Astrocyte (in vitro differentiated cells and primary cell): ENCODE results near the gene CD200R1.

Source experiments
- EZH2 ChIP-seq: IDR thresholded peaks from 2 replicates; pipeline ENCODE4 v1.6.1; 2012; ENCODE audit warnings: mild to moderate bottlenecking, low read length, inconsistent platforms; ENCODE audit not compliant: insufficient read depth
- TF ChIP-seq, protein P1 (sequence below): IDR thresholded peaks from 2 replicates; pipeline ENCODE4 v1.5.1; 2011; ENCODE audit warnings: low read depth, mild to moderate bottlenecking, inconsistent platforms, low read length, moderate library complexity; ENCODE audit not compliant: insufficient read depth

DNA sequence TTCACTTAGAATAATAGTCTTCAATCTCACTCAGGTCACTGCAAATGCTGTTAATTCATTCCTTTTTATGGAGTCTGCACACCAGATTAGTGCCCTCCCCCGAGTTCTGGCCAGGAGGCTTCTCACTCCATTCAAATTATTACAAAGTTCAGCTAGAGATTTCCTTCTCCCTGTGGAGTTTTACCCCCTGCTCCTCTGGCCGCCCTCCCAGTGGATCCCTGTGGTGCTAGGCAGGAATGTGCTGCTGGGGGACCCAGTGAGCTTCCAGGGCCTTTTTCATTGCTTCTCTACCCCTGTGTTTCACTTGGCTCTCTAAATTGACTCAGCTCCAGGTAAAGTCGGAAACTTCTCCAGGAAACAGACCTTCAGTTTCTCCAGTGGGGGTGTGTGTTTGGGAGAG, 85.5 kb downstream of the CD200R1 start:
- TF ChIP-seq, protein P1, sequence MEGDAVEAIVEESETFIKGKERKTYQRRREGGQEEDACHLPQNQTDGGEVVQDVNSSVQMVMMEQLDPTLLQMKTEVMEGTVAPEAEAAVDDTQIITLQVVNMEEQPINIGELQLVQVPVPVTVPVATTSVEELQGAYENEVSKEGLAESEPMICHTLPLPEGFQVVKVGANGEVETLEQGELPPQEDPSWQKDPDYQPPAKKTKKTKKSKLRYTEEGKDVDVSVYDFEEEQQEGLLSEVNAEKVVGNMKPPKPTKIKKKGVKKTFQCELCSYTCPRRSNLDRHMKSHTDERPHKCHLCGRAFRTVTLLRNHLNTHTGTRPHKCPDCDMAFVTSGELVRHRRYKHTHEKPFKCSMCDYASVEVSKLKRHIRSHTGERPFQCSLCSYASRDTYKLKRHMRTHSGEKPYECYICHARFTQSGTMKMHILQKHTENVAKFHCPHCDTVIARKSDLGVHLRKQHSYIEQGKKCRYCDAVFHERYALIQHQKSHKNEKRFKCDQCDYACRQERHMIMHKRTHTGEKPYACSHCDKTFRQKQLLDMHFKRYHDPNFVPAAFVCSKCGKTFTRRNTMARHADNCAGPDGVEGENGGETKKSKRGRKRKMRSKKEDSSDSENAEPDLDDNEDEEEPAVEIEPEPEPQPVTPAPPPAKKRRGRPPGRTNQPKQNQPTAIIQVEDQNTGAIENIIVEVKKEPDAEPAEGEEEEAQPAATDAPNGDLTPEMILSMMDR = no peak
- no peak for TF ChIP-seq EZH2
